ENCODE measurements around the gene NOTCH1. TPM values are rescaled to one million over a fixed set of nuclear protein-coding genes. Genes with fewer than 3 reads are reported as not detected.

Gene NOTCH1
- total and polyA plus RNA-seq, 8 donors: 9.3 to 39.8 (median 22.5) TPM

GRCh38 chr9:136590821-136591752 is 45.2 kb upstream of the NOTCH1 start:
- no peaks in the 10 kb centered on the region for H3K27me3 ChIP-seq
- DNase-seq: peak in 1 of 6 donors; percentile 44
- H3K36me3 ChIP-seq: no peaks in the 10 kb centered on the region
- H3K27ac ChIP-seq: no peak overlapping the region
- peaks cover 0 to 6% (median 0%) of the 10 kb centered on the region in 3 donors for H3K4me1 ChIP-seq
- TF ChIP-seq CTCF (IDR thresholded peaks at IDR 0.05): no peak
- no peak overlapping the region for H3K4me3 ChIP-seq
- FAIRE-seq: no peak
- WGBS, 2 donors: 79 to 84% methylated on average over 26 of the region's 26 CpGs
- ATAC-seq: peak in 3 of 4 donors; percentile 6 to 30 (median 21)
- H3K9me3 ChIP-seq: no peaks in the 10 kb centered on the region
- intact Hi-C loops (cut with DNase I): no loop called here

GRCh38 chr9:136589766-136590763 is 44.2 kb upstream of the NOTCH1 start:
- no peak overlapping the region for H3K4me3 ChIP-seq
- intact Hi-C loops (cut with DNase I): no loop called here
- H3K36me3 ChIP-seq: no peaks in the 10 kb centered on the region
- TF ChIP-seq CTCF (IDR thresholded peaks at IDR 0.05): no peak
- FAIRE-seq: no peak
- 76 to 84% methylated on average over 28 to 29 of the region's 29 CpGs for WGBS, 2 donors
- H3K27ac ChIP-seq: no peak overlapping the region
- peak in 1 of 4 donors; percentile 14 for ATAC-seq
- H3K27me3 ChIP-seq: no peaks in the 10 kb centered on the region
- no peaks in the 10 kb centered on the region for H3K9me3 ChIP-seq
- peak in 1 of 6 donors; percentile 69 for DNase-seq
- peaks cover 0 to 6% (median 0%) of the 10 kb centered on the region in 3 donors for H3K4me1 ChIP-seq

GRCh38 chr9:136588663-136589464 is 43.0 kb upstream of the NOTCH1 start:
- H3K4me3 ChIP-seq: no peak overlapping the region
- H3K36me3 ChIP-seq: no peaks in the 10 kb centered on the region
- H3K27me3 ChIP-seq: no peaks in the 10 kb centered on the region
- TF ChIP-seq CTCF (IDR thresholded peaks at IDR 0.05): no peak
- intact Hi-C loops (cut with DNase I): no loop called here
- no peaks in the 10 kb centered on the region for H3K9me3 ChIP-seq
- 80 to 83% methylated on average over 21 of the region's 21 CpGs for WGBS, 2 donors
- FAIRE-seq: no peak
- peak in 1 of 4 donors; percentile 7 for ATAC-seq
- H3K4me1 ChIP-seq: peaks cover 0 to 6% (median 0%) of the 10 kb centered on the region in 3 donors
- DNase-seq: peak in 1 of 6 donors; percentile 64
- no peak overlapping the region for H3K27ac ChIP-seq

- Histone ChIP-seq H3K4me1 (peaks cover 0 to 6% (median 0%) of the 10 kb centered on the region in 3 donors), H3K36me3 (no peaks in the 10 kb centered on the region), H3K27ac (no peak overlapping the region), H3K9me3 (no peaks in the 10 kb centered on the region), H3K27me3 (no peaks in the 10 kb centered on the region), H3K4me3 (no peak overlapping the region)
- ATAC-seq: peak in 2 of 4 donors; percentile 6 to 21
- DNase-seq: no peak
- intact Hi-C loops (cut with DNase I): no loop called here
- TF ChIP-seq CTCF (IDR thresholded peaks at IDR 0.05): no peak
- WGBS, 2 donors: 33 to 35% methylated on average over 20 to 22 of the region's 22 CpGs
- FAIRE-seq: no peak
These were observed 42.3 kb upstream of the NOTCH1 start for GRCh38 chr9:136587944-136588662.
